ENCODE results near the gene PRR5L. TPM values are rescaled to one million over a fixed set of nuclear protein-coding genes. Genes with fewer than 3 reads are reported as not detected.

Gene PRR5L
- total and polyA plus RNA-seq, 2 experiments from 2014 or later, result 3.1 to 7.5 TPM

- TF ChIP-seq EZH2 (IDR thresholded peaks at IDR 0.05; ENCODE audit: borderline replicate concordance), result no peak
- TF ChIP-seq EZH2phosphoT487 (IDR thresholded peaks at IDR 0.05; ENCODE audit: low read depth, severe bottlenecking, unreplicated experiment), result no peak
- TF ChIP-seq CTCF (IDR thresholded peaks at IDR 0.05; ENCODE audit: poor library complexity), result no peak
- H3K4me1 ChIP-seq (ENCODE audit: insufficient read depth), result peaks cover 11% of the 10 kb centered on the region
- peaks cover 55% of the 10 kb centered on the region for H3K79me2 ChIP-seq
- H3K36me3 ChIP-seq (replicated peaks; ENCODE audit: insufficient read depth, low read depth), result no peaks in the 10 kb centered on the region
- WGBS (ENCODE audit: low lambda C conversion rate, missing lambda C conversion rate), result 31% methylated on average over 3 of the region's 3 CpGs
- H3K27me3 ChIP-seq, result no peaks in the 10 kb centered on the region
- no peaks in the 10 kb centered on the region for H3K9me2 ChIP-seq (replicated peaks; ENCODE audit: insufficient read depth)
- H2AFZ ChIP-seq, result peak overlapping the region; percentile 87
- DNase-seq (ENCODE audit: low spot score), result no peak
- no peaks in the 10 kb centered on the region for H3K9me3 ChIP-seq (ENCODE audit: low read depth)
- peak overlapping the region; percentile 99 for H3K27ac ChIP-seq
- H3K4me2 ChIP-seq, result peak overlapping the region; percentile 90
- H3K4me3 ChIP-seq, result peak overlapping the region; percentile 97
- peaks cover 24% of the 10 kb centered on the region for H4K20me1 ChIP-seq (ENCODE audit: insufficient read depth, poor library complexity, severe bottlenecking)
Measured at GRCh38 chr11:36508743-36509142, 212.7 kb downstream of the PRR5L start.

DNA sequence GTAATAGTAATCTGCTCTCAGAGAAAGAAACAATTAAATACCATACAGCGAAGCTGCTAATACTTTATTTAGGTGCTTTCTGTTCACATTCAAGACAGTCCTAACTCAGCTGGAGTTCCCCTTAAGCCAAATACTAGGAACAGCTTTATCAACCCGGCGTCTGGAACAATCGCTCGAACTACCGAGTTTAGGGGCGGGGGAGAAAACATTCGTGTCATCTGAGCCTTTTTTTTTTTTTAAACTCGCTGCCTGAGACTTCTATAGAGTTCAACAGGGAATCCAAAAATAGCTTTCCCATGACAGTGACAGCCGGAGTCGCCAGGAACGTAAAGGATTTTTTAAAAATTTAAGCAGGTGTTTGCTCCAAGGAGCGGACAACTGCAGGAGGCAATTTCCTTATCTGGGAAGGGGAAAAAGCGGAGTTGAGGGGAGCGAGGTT is 213.1 kb downstream of the PRR5L start:
- peak overlapping the region; percentile 90 for H3K4me2 ChIP-seq
- no peaks in the 10 kb centered on the region for H3K36me3 ChIP-seq (replicated peaks; ENCODE audit: insufficient read depth, low read depth)
- peak overlapping the region; percentile 97 for H3K4me3 ChIP-seq
- no peaks in the 10 kb centered on the region for H3K9me2 ChIP-seq (replicated peaks; ENCODE audit: insufficient read depth)
- H3K9me3 ChIP-seq (ENCODE audit: low read depth), result no peaks in the 10 kb centered on the region
- peaks cover 11% of the 10 kb centered on the region for H3K4me1 ChIP-seq (ENCODE audit: insufficient read depth)
- peak; percentile 54 for DNase-seq (ENCODE audit: low spot score)
- H3K27ac ChIP-seq, result peak overlapping the region; percentile 99
- no peaks in the 10 kb centered on the region for H3K27me3 ChIP-seq
- H2AFZ ChIP-seq, result peak overlapping the region; percentile 87
- 1% methylated on average over 15 of the region's 15 CpGs for WGBS (ENCODE audit: low lambda C conversion rate, missing lambda C conversion rate)
- peaks cover 50% of the 10 kb centered on the region for H3K79me2 ChIP-seq
- H4K20me1 ChIP-seq (ENCODE audit: insufficient read depth, poor library complexity, severe bottlenecking), result peaks cover 24% of the 10 kb centered on the region
- TF ChIP-seq EZH2 (IDR thresholded peaks at IDR 0.05; ENCODE audit: borderline replicate concordance) (no peak), CTCF (IDR thresholded peaks at IDR 0.05; ENCODE audit: poor library complexity) (no peak), EZH2phosphoT487 (IDR thresholded peaks at IDR 0.05; ENCODE audit: low read depth, severe bottlenecking, unreplicated experiment) (no peak)

DNA sequence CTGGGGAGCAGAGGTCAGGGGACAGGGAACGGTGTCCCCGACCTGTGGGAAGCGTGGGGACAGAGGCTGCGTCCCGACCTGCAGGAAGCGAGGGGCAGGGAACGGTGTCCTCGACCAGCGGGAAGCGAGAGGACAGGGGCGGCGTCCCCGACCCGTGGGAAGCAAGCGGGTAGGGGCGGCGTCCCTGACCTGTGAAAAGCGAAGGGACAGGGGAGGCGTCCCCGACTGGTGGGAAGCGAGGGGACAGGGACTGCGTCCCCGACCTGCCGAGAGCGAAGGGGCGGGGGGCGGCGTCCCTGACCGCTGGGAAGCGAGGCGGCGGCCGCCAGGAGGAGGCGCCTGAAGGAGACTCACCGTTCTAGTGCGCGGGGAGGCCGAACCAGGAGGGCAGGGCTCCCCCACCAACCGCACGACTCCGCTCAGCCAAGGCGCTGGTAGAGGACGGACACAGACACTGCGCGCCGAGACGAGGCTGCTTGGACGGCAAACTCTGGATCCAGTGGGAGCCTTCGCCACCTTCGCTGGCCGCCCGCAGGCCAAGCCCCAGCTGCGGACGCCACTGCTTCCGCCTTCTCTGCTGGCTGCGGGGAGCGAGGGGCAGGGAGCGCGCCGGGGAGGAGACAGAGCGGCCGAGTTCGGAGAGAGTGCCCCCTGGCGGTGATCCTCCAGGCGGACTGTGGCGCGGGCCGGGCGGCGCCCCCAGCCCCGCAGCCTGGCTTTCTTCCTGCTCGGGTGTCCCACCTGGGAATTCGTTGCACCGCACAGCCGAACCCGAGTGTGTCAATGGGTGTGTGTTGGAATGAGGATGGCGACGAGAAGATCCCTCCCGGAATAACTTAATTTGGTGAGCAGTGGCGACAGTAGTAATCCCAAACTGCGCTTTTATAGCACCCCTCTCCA is 213.9 kb downstream of the PRR5L start, which contains the start of gene TRAF6:
Gene TRAF6 (minus strand): TSS at position 579 of the 900 bp plus-strand sequence. CDS start 8,757 bp downstream, outside the sequence.
- Histone ChIP-seq H3K36me3 (replicated peaks; ENCODE audit: insufficient read depth, low read depth) (no peaks in the 10 kb centered on the region), H3K27ac (peak within 1 kb of the TSS; percentile 99), H3K9me2 (replicated peaks; ENCODE audit: insufficient read depth) (no peaks in the 10 kb centered on the region), H2AFZ (peak within 1 kb of the TSS; percentile 87), H3K4me2 (peak within 1 kb of the TSS; percentile 90), H3K9me3 (ENCODE audit: low read depth) (no peaks in the 10 kb centered on the region), H3K4me1 (ENCODE audit: insufficient read depth) (peaks cover 11% of the 10 kb centered on the region), H3K4me3 (peak within 1 kb of the TSS; percentile 97), H4K20me1 (ENCODE audit: insufficient read depth, poor library complexity, severe bottlenecking) (peaks cover 24% of the 10 kb centered on the region), H3K79me2 (peaks cover 43% of the 10 kb centered on the region), H3K27me3 (no peaks in the 10 kb centered on the region)
- TF ChIP-seq CTCF (IDR thresholded peaks at IDR 0.05; ENCODE audit: poor library complexity) (peak; percentile 87), EZH2 (IDR thresholded peaks at IDR 0.05; ENCODE audit: borderline replicate concordance) (no peak)
- DNase-seq (ENCODE audit: low spot score), result peak; percentile 94
- WGBS (ENCODE audit: low lambda C conversion rate, missing lambda C conversion rate), result 1% methylated on average over 80 of the region's 81 CpGs
